ENCODE results near the gene CEP170B.
"Not testable (repeated sequence)": the region's sequence is repeated elsewhere in the genome, so short reads cannot be mapped to it uniquely, and the experiment has no call there.

CEP170B gene

GRCh38 chr14:104844306-104845032, 20.6 kb upstream of the CEP170B start:
- DNase-seq = no peak

GRCh38 chr14:104845033-104845666, 19.9 kb upstream of the CEP170B start:
- no peak for DNase-seq

- no peak for DNase-seq
These were observed 19.1 kb upstream of the CEP170B start for GRCh38 chr14:104845834-104846441.

- no peak for DNase-seq
These were observed 12.8 kb upstream of the CEP170B start for GRCh38 chr14:104852280-104852663.

- no peak for DNase-seq
These were observed 9.5 kb upstream of the CEP170B start for GRCh38 chr14:104855532-104856090.

GRCh38 chr14:104856157-104856868, 8.8 kb upstream of the CEP170B start:
- DNase-seq = no peak

GRCh38 chr14:104856869-104857860, 7.9 kb upstream of the CEP170B start:
- no peak for DNase-seq

- DNase-seq = not testable (repeated sequence)
These were observed 7.1 kb upstream of the CEP170B start for GRCh38 chr14:104857931-104858330.

GRCh38 chr14:104858811-104859426, 6.1 kb upstream of the CEP170B start:
- no peak for DNase-seq

GRCh38 chr14:104859900-104860299, 5.2 kb upstream of the CEP170B start:
- DNase-seq = no peak

GRCh38 chr14:104860414-104860813, 4.7 kb upstream of the CEP170B start:
- no peak for DNase-seq

GRCh38 chr14:104863131-104863862, 1.8 kb upstream of the CEP170B start:
- no peak for DNase-seq

GRCh38 chr14:104863923-104864266, 1.2 kb upstream of the CEP170B start:
- no peak for DNase-seq

GRCh38 chr14:104864267-104865080, 594 bp upstream of the CEP170B start:
- no peak for DNase-seq

- DNase-seq = peak; percentile 86
These were observed 768 bp downstream of the CEP170B start for GRCh38 chr14:104865631-104866441.

- DNase-seq = no peak
These were observed 1.6 kb downstream of the CEP170B start for GRCh38 chr14:104866451-104867370.

GRCh38 chr14:104867371-104868059, 2.4 kb downstream of the CEP170B start:
- DNase-seq = no peak
